DMS53 treated with DMSO at 0.1 percent for 48 hours (cell line): Measurements from ENCODE around the gene OR10J4.
A peak's percentile ranks its signal among the peaks of the same experiment; 100 is the strongest.
"Not testable (repeated sequence)": the region's sequence is repeated elsewhere in the genome, so short reads cannot be mapped to it uniquely, and the experiment has no call there.

Source experiments
- DNase-seq: peaks from one replicate; lab custom pipeline; 2025; ENCODE audit not compliant: unreplicated experiment; lab: John Stamatoyannopoulos, UW

Gene OR10J4

GRCh38 chr1:159431904-159432303 lies at the start of gene OR10J4:
Gene OR10J4 (plus strand): TSS chr1:159432204.
- no peak for DNase-seq

GRCh38 chr1:159406821-159407220 lies 25.2 kb upstream of the OR10J4 start:
- no peak for DNase-seq

- no peak for DNase-seq
Observed at GRCh38 chr1:159408862-159409400, 23.1 kb upstream of the OR10J4 start.

GRCh38 chr1:159421821-159422220 lies 10.2 kb upstream of the OR10J4 start:
- no peak for DNase-seq

- DNase-seq: no peak
Observed at GRCh38 chr1:159428536-159428935, 3.5 kb upstream of the OR10J4 start.

GRCh38 chr1:159429074-159429861 lies 2.7 kb upstream of the OR10J4 start:
- DNase-seq: peak; percentile 55

GRCh38 chr1:159430985-159431384 lies 1.0 kb upstream of the OR10J4 start:
- DNase-seq: no peak

GRCh38 chr1:159436469-159436868 lies 4.5 kb downstream of the OR10J4 start:
- no peak for DNase-seq

GRCh38 chr1:159439422-159439821 lies 7.4 kb downstream of the OR10J4 start, which contains the start of gene OR10J1:
Gene OR10J1 (plus strand): TSS chr1:159439722. CDS start chr1:159439792, 70 bp downstream.
- no peak for DNase-seq

- DNase-seq: no peak
Observed at GRCh38 chr1:159441360-159441759, 9.4 kb downstream of the OR10J4 start.

- no peak for DNase-seq
Observed at GRCh38 chr1:159442428-159442827, 10.4 kb downstream of the OR10J4 start.

- no peak for DNase-seq
Observed at GRCh38 chr1:159443066-159443750, 11.2 kb downstream of the OR10J4 start.

GRCh38 chr1:159444511-159444910 lies 12.5 kb downstream of the OR10J4 start:
- DNase-seq: peak; percentile 86

GRCh38 chr1:159448181-159448580 lies 16.2 kb downstream of the OR10J4 start:
- DNase-seq: no peak

GRCh38 chr1:159449605-159450004 lies 17.6 kb downstream of the OR10J4 start:
- DNase-seq: not testable (repeated sequence)

GRCh38 chr1:159459551-159459950 lies 27.5 kb downstream of the OR10J4 start:
- DNase-seq: no peak

- no peak for DNase-seq
Observed at GRCh38 chr1:159465191-159465603, 33.2 kb downstream of the OR10J4 start.

GRCh38 chr1:159468321-159468720 lies 36.3 kb downstream of the OR10J4 start:
- DNase-seq: no peak

GRCh38 chr1:159469921-159470533 lies 38.0 kb downstream of the OR10J4 start:
- no peak for DNase-seq

- DNase-seq: no peak
Observed at GRCh38 chr1:159473335-159473734, 41.3 kb downstream of the OR10J4 start.

- no peak for DNase-seq
Observed at GRCh38 chr1:159474926-159475325, 42.9 kb downstream of the OR10J4 start.
